ENCODE data around the gene PHYKPL. TPM values are rescaled to one million over a fixed set of nuclear protein-coding genes. Genes with fewer than 3 reads are reported as not detected.

PHYKPL gene
- total RNA-seq, 1 donor from 2014 or later = 29.2 TPM

DNA sequence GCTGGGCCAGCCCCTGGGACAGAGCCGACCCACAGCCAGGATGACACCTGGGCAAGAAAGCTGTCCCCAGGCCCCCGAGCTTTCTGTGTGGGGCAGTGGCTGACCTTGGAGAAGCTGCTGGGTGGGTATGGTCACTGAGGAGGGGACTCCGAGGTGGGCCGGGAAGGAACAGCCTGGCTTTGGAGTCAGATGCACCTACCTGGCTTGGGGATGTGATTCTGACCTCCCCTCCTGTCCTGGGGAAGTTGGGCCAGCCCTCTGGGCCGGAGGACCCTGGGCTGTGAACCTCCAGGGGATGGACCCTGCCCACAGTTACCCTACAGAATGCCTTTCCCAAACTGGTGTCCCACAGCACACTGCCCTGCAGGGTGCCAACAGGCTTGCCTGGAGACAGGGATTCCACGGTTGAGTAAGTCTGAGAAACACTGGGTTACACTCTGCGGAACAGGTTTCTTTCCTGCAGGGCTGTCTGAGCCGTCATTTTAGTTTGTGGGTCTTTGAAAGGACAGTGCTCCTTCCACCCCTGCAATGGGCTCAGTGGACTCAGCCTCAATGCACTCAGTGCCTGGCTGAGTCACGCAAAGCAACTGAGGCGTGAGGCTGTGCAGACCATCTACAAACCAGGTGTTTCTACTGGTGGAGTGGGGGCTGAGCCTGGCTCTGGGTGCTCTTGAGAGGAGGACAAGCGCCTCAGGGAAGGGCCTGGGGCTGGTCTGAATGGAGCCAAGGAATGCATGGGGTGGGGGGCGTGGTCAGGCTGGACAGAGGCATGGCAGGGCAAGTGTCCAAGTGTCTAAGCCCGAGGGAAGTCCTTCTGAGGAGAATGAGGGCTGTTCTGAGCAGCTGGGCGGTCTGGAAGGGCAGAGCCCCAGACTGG is 41.3 kb upstream of the PHYKPL start:
- H3K27me3 ChIP-seq (ENCODE audit: control insufficient read depth, insufficient read depth, low read length) = no peaks in the 10 kb centered on the region
- TF ChIP-seq, protein P1, sequence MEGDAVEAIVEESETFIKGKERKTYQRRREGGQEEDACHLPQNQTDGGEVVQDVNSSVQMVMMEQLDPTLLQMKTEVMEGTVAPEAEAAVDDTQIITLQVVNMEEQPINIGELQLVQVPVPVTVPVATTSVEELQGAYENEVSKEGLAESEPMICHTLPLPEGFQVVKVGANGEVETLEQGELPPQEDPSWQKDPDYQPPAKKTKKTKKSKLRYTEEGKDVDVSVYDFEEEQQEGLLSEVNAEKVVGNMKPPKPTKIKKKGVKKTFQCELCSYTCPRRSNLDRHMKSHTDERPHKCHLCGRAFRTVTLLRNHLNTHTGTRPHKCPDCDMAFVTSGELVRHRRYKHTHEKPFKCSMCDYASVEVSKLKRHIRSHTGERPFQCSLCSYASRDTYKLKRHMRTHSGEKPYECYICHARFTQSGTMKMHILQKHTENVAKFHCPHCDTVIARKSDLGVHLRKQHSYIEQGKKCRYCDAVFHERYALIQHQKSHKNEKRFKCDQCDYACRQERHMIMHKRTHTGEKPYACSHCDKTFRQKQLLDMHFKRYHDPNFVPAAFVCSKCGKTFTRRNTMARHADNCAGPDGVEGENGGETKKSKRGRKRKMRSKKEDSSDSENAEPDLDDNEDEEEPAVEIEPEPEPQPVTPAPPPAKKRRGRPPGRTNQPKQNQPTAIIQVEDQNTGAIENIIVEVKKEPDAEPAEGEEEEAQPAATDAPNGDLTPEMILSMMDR (IDR thresholded peaks at IDR 0.05; ENCODE audit: insufficient read depth, low read length, severe bottlenecking) = no peak
- no peak for DNase-seq (ENCODE audit: low read depth)
- no peaks in the 10 kb centered on the region for H3K36me3 ChIP-seq (ENCODE audit: control insufficient read depth, insufficient read depth, low read length)
- no peak for FAIRE-seq
- no peak overlapping the region for H3K4me3 ChIP-seq (ENCODE audit: low read depth, low read length)

DNA sequence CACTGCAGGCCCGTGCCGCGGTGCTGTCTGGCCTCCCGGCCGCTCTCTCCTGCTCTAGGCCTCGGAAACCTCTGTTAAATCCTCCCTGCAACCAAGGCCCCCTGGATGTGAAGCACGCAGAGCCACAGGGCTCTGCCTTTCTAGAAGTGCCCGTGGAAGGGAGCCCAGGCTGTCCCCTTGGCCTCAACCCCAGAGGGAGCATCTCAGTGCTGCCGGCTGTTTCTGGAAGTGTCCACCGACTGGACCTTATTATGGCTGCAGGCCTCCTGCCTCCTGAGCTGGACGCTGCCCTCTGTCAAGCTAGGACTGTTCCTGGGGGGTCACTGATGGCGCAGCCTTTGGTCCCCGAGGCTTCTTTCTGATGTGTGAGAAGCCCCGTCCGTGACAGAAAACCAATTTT is 40.4 kb upstream of the PHYKPL start:
- FAIRE-seq (no peak), DNase-seq (ENCODE audit: low read depth) (no peak)
- Histone ChIP-seq H3K4me3 (ENCODE audit: low read depth, low read length) (no peak overlapping the region), H3K27me3 (ENCODE audit: control insufficient read depth, insufficient read depth, low read length) (no peaks in the 10 kb centered on the region), H3K36me3 (ENCODE audit: control insufficient read depth, insufficient read depth, low read length) (no peaks in the 10 kb centered on the region)
- TF ChIP-seq, protein P1 (IDR thresholded peaks at IDR 0.05; ENCODE audit: insufficient read depth, low read length, severe bottlenecking) = no peak

DNA sequence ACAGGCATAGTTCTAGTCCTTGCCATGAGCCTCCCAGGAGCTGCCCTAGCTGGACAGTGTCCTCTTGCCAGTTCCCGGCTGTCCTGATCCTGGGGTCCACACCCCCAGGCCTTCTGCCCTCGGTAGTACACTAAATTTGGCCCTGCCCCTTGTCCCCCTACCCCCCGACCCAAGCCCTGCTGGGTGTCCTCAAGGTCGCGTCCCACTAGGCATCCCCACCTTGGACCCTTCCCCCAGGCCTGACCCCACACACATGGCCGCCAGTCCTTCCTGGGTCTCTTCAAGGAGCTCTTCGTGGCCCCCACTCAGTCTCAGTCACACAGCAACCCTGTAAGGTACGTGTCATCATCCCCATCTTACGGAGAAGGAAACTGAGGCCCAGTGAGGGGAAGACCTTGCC is 40.0 kb upstream of the PHYKPL start:
- FAIRE-seq (no peak), DNase-seq (ENCODE audit: low read depth) (no peak)
- Histone ChIP-seq H3K27me3 (ENCODE audit: control insufficient read depth, insufficient read depth, low read length) (no peaks in the 10 kb centered on the region), H3K4me3 (ENCODE audit: low read depth, low read length) (no peak overlapping the region), H3K36me3 (ENCODE audit: control insufficient read depth, insufficient read depth, low read length) (no peaks in the 10 kb centered on the region)
- TF ChIP-seq, protein P1 (IDR thresholded peaks at IDR 0.05; ENCODE audit: insufficient read depth, low read length, severe bottlenecking) = no peak

DNA sequence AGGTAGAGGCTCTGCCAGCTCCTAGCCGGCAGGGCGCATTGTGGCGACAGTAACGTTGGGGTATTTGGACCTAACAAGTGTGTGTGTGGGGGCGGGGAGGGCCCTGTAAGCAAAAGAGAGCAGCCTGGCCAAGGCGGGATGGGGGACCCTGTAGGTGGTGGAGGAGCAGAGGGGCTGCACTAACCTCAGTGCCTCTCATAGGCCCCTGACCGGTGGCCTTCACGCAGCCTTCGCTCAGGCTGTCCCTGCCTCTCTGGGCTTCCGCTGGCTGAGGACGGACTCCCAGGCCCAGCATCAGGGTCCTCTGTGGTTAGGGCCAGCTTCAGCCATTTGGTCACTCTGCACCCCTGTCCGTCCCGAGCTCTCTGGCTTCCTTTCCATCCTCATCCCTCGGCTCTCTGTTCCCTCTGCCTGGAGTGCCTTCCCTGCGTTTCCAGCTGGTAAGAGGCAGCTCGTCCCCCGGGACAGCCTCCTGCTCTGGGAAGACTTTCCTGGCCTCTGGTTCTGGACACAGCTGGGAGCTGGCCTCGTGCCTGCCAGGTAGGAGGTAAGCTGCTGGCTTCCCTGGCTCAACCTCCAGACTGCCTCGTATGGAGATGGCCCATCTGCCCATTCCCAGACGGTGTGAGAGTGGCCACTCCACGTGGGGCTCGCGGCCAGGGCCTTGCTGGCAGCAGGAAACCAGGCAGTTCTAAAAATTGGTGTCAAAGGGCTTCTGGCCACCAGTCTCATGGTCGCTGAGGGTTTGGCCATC is 39.3 kb upstream of the PHYKPL start:
- H3K36me3 ChIP-seq (ENCODE audit: control insufficient read depth, insufficient read depth, low read length) = no peaks in the 10 kb centered on the region
- DNase-seq (ENCODE audit: low read depth) (no peak), FAIRE-seq (no peak)
- TF ChIP-seq, protein P1 (IDR thresholded peaks at IDR 0.05; ENCODE audit: insufficient read depth, low read length, severe bottlenecking) = no peak
- no peaks in the 10 kb centered on the region for H3K27me3 ChIP-seq (ENCODE audit: control insufficient read depth, insufficient read depth, low read length)
- H3K4me3 ChIP-seq (ENCODE audit: low read depth, low read length) = no peak overlapping the region

DNA sequence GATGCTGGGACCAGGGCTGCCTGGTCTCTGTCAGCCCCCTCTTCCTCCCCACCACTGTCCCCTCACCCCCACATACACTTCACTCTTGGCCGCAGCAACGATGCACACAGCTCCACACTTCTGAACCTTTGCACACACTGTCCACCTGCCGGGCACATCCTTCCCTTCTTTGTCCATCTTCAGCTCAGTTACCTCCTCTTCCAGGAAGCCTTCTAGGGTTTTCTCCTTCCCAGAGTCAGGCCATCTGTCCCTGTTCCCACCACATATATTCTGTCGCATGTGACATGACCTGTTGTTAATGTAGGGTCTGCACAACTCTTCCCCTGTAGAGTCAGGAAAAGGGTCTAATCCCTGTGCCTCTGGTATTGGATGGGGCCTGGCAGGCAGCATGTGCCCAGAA is 38.6 kb upstream of the PHYKPL start:
- FAIRE-seq (no peak), DNase-seq (ENCODE audit: low read depth) (no peak)
- TF ChIP-seq, protein P1 (IDR thresholded peaks at IDR 0.05; ENCODE audit: insufficient read depth, low read length, severe bottlenecking) = no peak
- Histone ChIP-seq H3K36me3 (ENCODE audit: control insufficient read depth, insufficient read depth, low read length) (no peaks in the 10 kb centered on the region), H3K4me3 (ENCODE audit: low read depth, low read length) (no peak overlapping the region), H3K27me3 (ENCODE audit: control insufficient read depth, insufficient read depth, low read length) (no peaks in the 10 kb centered on the region)
